ENCODE measurements around the gene DGKE. TPM values are rescaled to one million over a fixed set of nuclear protein-coding genes. Genes with fewer than 3 reads are reported as not detected.

DGKE gene
- total and polyA plus RNA-seq, 2 of the 13 experiments (the other 11 are each of a cell fraction or from before 2014, with no cell fraction given): 3.2 to 5.3 TPM

DNA sequence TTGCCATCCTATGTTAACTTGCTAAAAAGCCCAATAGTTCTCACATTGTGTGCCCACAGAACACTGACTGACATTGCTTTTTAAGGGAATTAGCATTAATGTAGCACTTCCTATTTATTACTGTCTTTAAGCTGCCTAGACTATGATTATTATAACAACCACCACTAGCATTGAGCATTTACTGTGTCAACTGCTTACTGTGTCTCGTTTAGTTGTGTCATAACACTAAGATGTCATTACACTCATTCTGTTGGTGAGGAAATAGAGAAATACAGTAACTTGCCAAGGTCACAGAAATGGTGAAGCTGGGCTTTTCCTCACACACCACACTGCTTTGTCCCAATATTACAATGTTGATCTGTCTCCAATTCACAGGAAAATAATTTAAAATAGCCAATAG, 49.7 kb downstream of the DGKE start:
- no peak overlapping the region for H2AFZ ChIP-seq (ENCODE audit: low read length)
- ChIA-PET POLR2A (no interaction called here), CTCF (ENCODE audit: low intra/inter-chr PET ratio, low total read pairs) (no interaction called here)
- H3K79me2 ChIP-seq (ENCODE audit: insufficient read depth, low read length): no peaks in the 10 kb centered on the region
- DNase-seq (ENCODE audit: low spot score) (no peak), ATAC-seq (no peak), FAIRE-seq (no peak)
- WGBS (ENCODE audit: low lambda C conversion rate): 32% methylated on average over 1 of the region's 1 CpG
- no peaks in the 10 kb centered on the region for H3K36me3 ChIP-seq (replicated peaks in 1 of 2; ENCODE audit: control insufficient read depth in 1 of 2, insufficient read depth in 2 of 2, low read length in 2 of 2)
- BruUV-seq (replicated peaks): no TSS peak
- no peak overlapping the region for H3K4me2 ChIP-seq (ENCODE audit: low read depth, low read length)
- no peaks in the 10 kb centered on the region for H3K27me3 ChIP-seq (ENCODE audit: control insufficient read depth in 1 of 2, insufficient read depth in 2 of 2, low read length in 2 of 2)
- H4K20me1 ChIP-seq (ENCODE audit: insufficient read depth, low read length): no peaks in the 10 kb centered on the region
- peaks cover 12% of the 10 kb centered on the region for H3K9me3 ChIP-seq (ENCODE audit: low read length)
- no peak overlapping the region for H3K4me3 ChIP-seq (replicated peaks in 1 of 3; ENCODE audit: insufficient read depth in 1 of 3, low read depth in 2 of 3, low read length in 3 of 3)
- intact Hi-C loops (cut with micrococcal nuclease; ENCODE audit: unreplicated experiment): no loop called here
- in situ Hi-C loops (cut with HindIII; ENCODE audit: extremely low pct_ligation_motif_present, low pct_unique_long_range_greater_than_20kb): no loop called here
- H3K9ac ChIP-seq (ENCODE audit: insufficient read depth, low read depth, low read length): no peak overlapping the region
- H3K4me1 ChIP-seq (ENCODE audit: insufficient read depth, low read length): peaks cover 37% of the 10 kb centered on the region
- H3K27ac ChIP-seq (ENCODE audit: extremely low read length, insufficient read depth, low read length): no peak overlapping the region
- TF ChIP-seq, protein P1, sequence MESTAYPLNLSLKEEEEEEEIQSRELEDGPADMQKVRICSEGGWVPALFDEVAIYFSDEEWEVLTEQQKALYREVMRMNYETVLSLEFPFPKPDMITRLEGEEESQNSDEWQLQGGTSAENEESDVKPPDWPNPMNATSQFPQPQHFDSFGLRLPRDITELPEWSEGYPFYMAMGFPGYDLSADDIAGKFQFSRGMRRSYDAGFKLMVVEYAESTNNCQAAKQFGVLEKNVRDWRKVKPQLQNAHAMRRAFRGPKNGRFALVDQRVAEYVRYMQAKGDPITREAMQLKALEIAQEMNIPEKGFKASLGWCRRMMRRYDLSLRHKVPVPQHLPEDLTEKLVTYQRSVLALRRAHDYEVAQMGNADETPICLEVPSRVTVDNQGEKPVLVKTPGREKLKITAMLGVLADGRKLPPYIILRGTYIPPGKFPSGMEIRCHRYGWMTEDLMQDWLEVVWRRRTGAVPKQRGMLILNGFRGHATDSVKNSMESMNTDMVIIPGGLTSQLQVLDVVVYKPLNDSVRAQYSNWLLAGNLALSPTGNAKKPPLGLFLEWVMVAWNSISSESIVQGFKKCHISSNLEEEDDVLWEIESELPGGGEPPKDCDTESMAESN (CRISPR knock-in tag; conservative IDR thresholded peaks at IDR 0.05): no peak
- TF ChIP-seq HNRNPK (IDR thresholded peaks at IDR 0.05; ENCODE audit: low read depth, low read length, poor library complexity, severe bottlenecking): no peak
- no peak for TF ChIP-seq DDIT3 (CRISPR knock-in tag; IDR thresholded peaks at IDR 0.05)
- no peak for TF ChIP-seq STAT5B (CRISPR knock-in tag; IDR thresholded peaks at IDR 0.05)
- TF ChIP-seq ZNF580 (CRISPR knock-in tag; IDR thresholded peaks at IDR 0.05; ENCODE audit: borderline replicate concordance, low read depth): no peak
- no peak for TF ChIP-seq FOXK1 (CRISPR knock-in tag; IDR thresholded peaks at IDR 0.05; ENCODE audit: borderline replicate concordance, low read depth)

Data from HepG2 (cell line).